Measurements from ENCODE around the gene ZFP36L1. TPM values are rescaled to one million over a fixed set of nuclear protein-coding genes. Genes with fewer than 3 reads are reported as not detected.
A peak's percentile ranks its signal among the peaks of the same experiment; 100 is the strongest.

ZFP36L1 gene
- total RNA-seq, 4 donors from 2014 or later, result 170 to 564 (median 315) TPM

- H3K4me1 ChIP-seq, result peaks cover 24 to 32% of the 10 kb centered on the region in 2 donors
- H3K27ac ChIP-seq, result peak overlapping the region; percentile 96 to 99
- TF ChIP-seq CTCF (IDR thresholded peaks at IDR 0.05) (no peak), POLR2A (IDR thresholded peaks at IDR 0.05) (no peak)
- no peaks in the 10 kb centered on the region for H3K36me3 ChIP-seq
- H3K4me3 ChIP-seq, result no peak overlapping the region
- DNase-seq, result peak; percentile 18
- intact Hi-C loops (cut with DNase I; ENCODE audit: low total_unique reads), result loop anchor here (10.0 kb wide), 1 partner anchor 239 kb away; no protein-coding TSS in a partner anchor
- H3K9me3 ChIP-seq, result no peaks in the 10 kb centered on the region
- no peaks in the 10 kb centered on the region for H3K27me3 ChIP-seq
Observed at GRCh38 chr14:68783408-68784225, 9.2 kb downstream of the ZFP36L1 start.

GRCh38 chr14:68782091-68782981, 10.5 kb downstream of the ZFP36L1 start:
- TF ChIP-seq CTCF (IDR thresholded peaks at IDR 0.05), result peak in 1 of 4 experiments; percentile 2
- no peak for TF ChIP-seq POLR2A (IDR thresholded peaks at IDR 0.05)
- peak; percentile 34 to 44 for DNase-seq
- H3K9me3 ChIP-seq, result no peaks in the 10 kb centered on the region
- H3K27ac ChIP-seq, result peak overlapping the region; percentile 90 to 96
- no peak overlapping the region for H3K4me3 ChIP-seq
- peaks cover 28 to 32% of the 10 kb centered on the region in 2 donors for H3K4me1 ChIP-seq
- H3K27me3 ChIP-seq, result no peaks in the 10 kb centered on the region
- H3K36me3 ChIP-seq, result no peaks in the 10 kb centered on the region
- intact Hi-C loops (cut with DNase I; ENCODE audit: low total_unique reads), result loop anchor here (10.0 kb wide), 1 partner anchor 238 kb away; no protein-coding TSS in a partner anchor

DNA sequence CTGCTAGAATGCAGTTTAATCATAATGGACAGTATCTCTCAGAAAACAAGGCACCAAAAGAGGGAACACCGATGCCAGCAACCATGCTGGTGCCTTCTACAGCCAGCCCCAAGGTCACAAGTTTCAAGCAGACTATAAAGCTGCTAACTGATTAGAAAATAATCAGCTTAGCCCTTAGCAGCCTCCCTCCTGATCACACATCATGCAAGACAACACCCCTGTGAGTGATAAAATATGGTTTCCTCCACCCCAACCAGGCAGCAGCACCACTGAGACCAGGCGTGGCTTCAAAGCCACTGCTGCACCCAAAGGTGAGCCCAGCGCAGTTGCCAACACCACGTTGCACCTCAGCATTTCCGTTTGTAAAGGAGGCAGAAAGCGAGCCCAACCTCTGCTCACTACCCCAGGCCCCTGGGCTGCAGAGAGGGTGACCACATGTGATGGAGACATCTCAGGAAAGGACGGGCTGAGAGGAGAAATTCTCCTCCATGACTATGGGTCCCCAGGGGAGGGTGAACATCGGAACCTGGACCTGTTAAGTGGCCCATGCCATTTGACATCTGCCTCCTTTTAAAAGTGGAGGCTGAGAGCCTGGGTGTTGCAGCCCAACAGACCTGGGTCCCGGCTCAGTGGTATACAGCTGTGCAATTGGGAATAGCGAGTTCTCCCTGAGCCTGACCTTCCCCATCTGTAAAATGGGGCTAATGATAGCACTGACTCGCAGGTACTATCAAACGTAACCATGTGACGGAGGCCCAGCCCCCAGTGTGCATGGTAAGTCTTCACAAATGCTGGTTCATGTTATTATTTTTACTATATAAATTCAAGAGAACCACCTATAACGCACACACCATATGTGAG, 11.5 kb downstream of the ZFP36L1 start:
- TF ChIP-seq CTCF (IDR thresholded peaks at IDR 0.05) (no peak), POLR2A (IDR thresholded peaks at IDR 0.05) (no peak)
- H3K36me3 ChIP-seq, result no peaks in the 10 kb centered on the region
- peak overlapping the region; percentile 90 to 96 for H3K27ac ChIP-seq
- intact Hi-C loops (cut with DNase I; ENCODE audit: low total_unique reads), result loop anchor here (10.0 kb wide), 1 partner anchor 237 kb away; no protein-coding TSS in a partner anchor
- peaks cover 28 to 32% of the 10 kb centered on the region in 2 donors for H3K4me1 ChIP-seq
- DNase-seq, result peak; percentile 44 to 50
- H3K9me3 ChIP-seq, result no peaks in the 10 kb centered on the region
- no peak overlapping the region for H3K4me3 ChIP-seq
- H3K27me3 ChIP-seq, result no peaks in the 10 kb centered on the region

DNA sequence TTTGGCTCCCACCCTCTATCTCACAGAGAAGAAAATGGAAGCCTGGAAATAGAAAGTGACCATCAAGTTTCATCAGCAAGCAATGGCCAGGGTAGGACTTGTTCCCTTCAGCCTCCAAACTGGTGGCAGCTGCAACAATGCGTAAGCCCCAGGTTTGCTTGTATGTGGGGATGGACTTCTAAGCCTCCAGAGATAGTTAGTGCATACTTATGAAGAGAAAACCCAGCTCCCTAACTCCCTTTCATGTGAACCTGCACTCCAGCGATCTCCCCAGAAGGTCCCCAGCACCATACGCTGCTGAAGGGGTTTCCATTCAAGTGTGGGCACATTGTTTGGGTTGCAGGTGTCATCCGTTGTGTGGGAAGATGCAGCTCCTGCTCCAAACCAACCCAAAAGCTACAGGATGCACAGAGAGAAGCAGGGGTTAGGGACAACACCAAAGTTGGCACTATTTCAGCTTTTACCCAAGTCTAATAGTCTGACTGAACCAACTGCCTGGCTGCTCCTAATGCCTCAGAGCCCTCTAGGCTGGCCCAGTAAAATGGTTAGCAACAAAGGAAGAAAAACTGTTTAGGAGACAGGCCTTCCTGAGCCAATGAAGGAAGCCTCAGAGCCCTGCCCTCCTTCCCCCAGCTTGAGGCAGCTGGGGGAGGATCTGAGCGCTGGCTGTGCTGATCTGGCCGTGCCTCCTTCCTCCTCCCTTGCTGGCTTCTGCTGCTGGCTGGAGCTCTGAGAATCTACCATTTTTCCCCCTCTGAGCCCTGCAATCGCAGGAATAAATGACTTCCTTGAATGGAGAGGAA, 12.3 kb downstream of the ZFP36L1 start:
- Histone ChIP-seq H3K27ac (peak overlapping the region; percentile 90 to 96), H3K27me3 (no peaks in the 10 kb centered on the region), H3K4me1 (peaks cover 28 to 32% of the 10 kb centered on the region in 2 donors), H3K4me3 (no peak overlapping the region), H3K9me3 (no peaks in the 10 kb centered on the region), H3K36me3 (no peaks in the 10 kb centered on the region)
- TF ChIP-seq CTCF (IDR thresholded peaks at IDR 0.05) (no peak), POLR2A (IDR thresholded peaks at IDR 0.05) (no peak)
- intact Hi-C loops (cut with DNase I; ENCODE audit: low total_unique reads), result loop anchor here (10.0 kb wide), 1 partner anchor 236 kb away; no protein-coding TSS in a partner anchor
- peak; percentile 84 to 88 for DNase-seq
